GM19193 (cell line): ENCODE results near the gene TMEM150A.

Source experiments
- POLR2A ChIP-seq: IDR thresholded peaks from 4 replicates; pipeline ENCODE4 v1.6.1; 2011; ENCODE audit not compliant: insufficient read depth, insufficient read length; ENCODE audit errors: extremely low read depth

The TMEM150A gene

GRCh38 chr2:85602476-85603234 is at the start of gene TMEM150A:
Gene TMEM150A, minus strand, starts transcription at chr2:85602698. Its CDS starts 750 bp downstream, at chr2:85601948.
- TF ChIP-seq POLR2A: peak; percentile 65

GRCh38 chr2:85652056-85652455 is 49.6 kb upstream of the TMEM150A start:
- no peak for TF ChIP-seq POLR2A

- TF ChIP-seq POLR2A: no peak
Measured at GRCh38 chr2:85651097-85651496, 48.6 kb upstream of the TMEM150A start.

- TF ChIP-seq POLR2A: no peak
Measured at GRCh38 chr2:85650456-85650855, 48.0 kb upstream of the TMEM150A start.

GRCh38 chr2:85649201-85650190 is 47.0 kb upstream of the TMEM150A start:
- no peak for TF ChIP-seq POLR2A

GRCh38 chr2:85648619-85649018 is 46.1 kb upstream of the TMEM150A start:
- no peak for TF ChIP-seq POLR2A

- TF ChIP-seq POLR2A: no peak
Measured at GRCh38 chr2:85647823-85648526, 45.5 kb upstream of the TMEM150A start.

- TF ChIP-seq POLR2A: no peak
Measured at GRCh38 chr2:85646166-85646565, 43.7 kb upstream of the TMEM150A start.

GRCh38 chr2:85644909-85645308 is 42.4 kb upstream of the TMEM150A start:
- TF ChIP-seq POLR2A: no peak

- no peak for TF ChIP-seq POLR2A
Measured at GRCh38 chr2:85642725-85643124, 40.2 kb upstream of the TMEM150A start.

- TF ChIP-seq POLR2A: no peak
Measured at GRCh38 chr2:85635636-85636035, 33.1 kb upstream of the TMEM150A start.

GRCh38 chr2:85635011-85635410 is 32.5 kb upstream of the TMEM150A start:
- TF ChIP-seq POLR2A: no peak

GRCh38 chr2:85631316-85631715 is 28.8 kb upstream of the TMEM150A start:
- TF ChIP-seq POLR2A: no peak

- TF ChIP-seq POLR2A: no peak
Measured at GRCh38 chr2:85628658-85629057, 26.2 kb upstream of the TMEM150A start.

- no peak for TF ChIP-seq POLR2A
Measured at GRCh38 chr2:85623991-85624390, 21.5 kb upstream of the TMEM150A start.
